ENCODE measurements around the gene MOV10. TPM values are rescaled to one million over a fixed set of nuclear protein-coding genes. Genes with fewer than 3 reads are reported as not detected.

Gene MOV10
- total and polyA plus RNA-seq, 2 of the 13 experiments (the other 11 are each of a cell fraction or from before 2014, with no cell fraction given), result 56.4 to 58.2 TPM

DNA sequence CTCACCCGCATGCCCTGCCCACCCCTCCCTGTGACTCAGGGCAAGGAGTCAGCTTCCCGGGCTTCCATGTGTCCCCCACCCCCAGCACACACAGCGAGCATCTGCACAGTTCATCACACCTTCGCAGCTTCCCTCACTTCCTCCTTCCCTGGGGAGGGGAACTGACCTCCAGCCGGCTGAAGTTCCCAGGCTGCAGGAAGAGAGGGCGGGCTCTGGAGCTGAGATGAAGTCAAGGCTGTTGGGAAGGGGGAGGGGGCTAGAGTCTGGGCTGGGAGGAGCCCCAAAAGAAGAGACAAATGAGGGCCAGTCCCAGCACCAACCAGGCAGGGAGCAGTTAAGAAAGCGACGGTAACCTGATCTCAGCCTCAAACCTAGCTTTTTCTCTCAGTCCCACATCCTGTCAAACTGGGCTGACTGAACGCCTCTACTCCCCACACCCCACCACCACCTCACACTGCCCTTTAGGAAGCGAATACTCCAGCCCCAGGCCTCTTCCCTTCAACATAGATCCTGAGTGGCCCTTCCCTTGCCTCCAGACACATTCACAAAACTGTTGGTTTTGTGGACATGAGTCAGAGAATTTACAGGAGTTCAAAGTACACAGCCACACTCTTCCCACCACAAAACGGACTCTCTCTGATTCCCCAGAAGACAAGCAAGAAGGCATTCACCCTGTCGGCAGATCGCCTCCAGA, 30.6 kb downstream of the MOV10 start (continued):
- no peak for TF ChIP-seq ZNF605 (CRISPR knock-in tag; IDR thresholded peaks at IDR 0.05)
- no peak for TF ChIP-seq CREB1 (IDR thresholded peaks at IDR 0.05)
- TF ChIP-seq CREB1 (CRISPR knock-in tag; IDR thresholded peaks at IDR 0.05), result no peak
- no peak for TF ChIP-seq MZF1 (CRISPR knock-in tag; IDR thresholded peaks at IDR 0.05; ENCODE audit: borderline replicate concordance)
- TF ChIP-seq, protein P1, sequence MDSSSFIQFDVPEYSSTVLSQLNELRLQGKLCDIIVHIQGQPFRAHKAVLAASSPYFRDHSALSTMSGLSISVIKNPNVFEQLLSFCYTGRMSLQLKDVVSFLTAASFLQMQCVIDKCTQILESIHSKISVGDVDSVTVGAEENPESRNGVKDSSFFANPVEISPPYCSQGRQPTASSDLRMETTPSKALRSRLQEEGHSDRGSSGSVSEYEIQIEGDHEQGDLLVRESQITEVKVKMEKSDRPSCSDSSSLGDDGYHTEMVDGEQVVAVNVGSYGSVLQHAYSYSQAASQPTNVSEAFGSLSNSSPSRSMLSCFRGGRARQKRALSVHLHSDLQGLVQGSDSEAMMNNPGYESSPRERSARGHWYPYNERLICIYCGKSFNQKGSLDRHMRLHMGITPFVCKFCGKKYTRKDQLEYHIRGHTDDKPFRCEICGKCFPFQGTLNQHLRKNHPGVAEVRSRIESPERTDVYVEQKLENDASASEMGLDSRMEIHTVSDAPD (CRISPR knock-in tag; IDR thresholded peaks at IDR 0.05), result no peak
- no peak for TF ChIP-seq SRSF9 (IDR thresholded peaks at IDR 0.05; ENCODE audit: borderline replicate concordance, insufficient read depth, low read depth, low read length, poor library complexity, severe bottlenecking)
- TF ChIP-seq MAFF (IDR thresholded peaks at IDR 0.05; ENCODE audit: low read depth, low read length), result no peak
- no peak for TF ChIP-seq SMARCC2 (IDR thresholded peaks at IDR 0.05)
- TF ChIP-seq NCOR1 (IDR thresholded peaks at IDR 0.05; ENCODE audit: borderline replicate concordance, low read length), result peak; percentile 43; the same call in 1 of the 2 replicates
- TF ChIP-seq ZNF572 (CRISPR knock-in tag; IDR thresholded peaks at IDR 0.05), result no peak
- TF ChIP-seq ZBTB7A (CRISPR knock-in tag; IDR thresholded peaks at IDR 0.05), result 0 out of 2 replicates have a peak, but pooled peaks have one; percentile 54
- TF ChIP-seq SNAPC2 (CRISPR knock-in tag; IDR thresholded peaks at IDR 0.05), result no peak
- no peak for TF ChIP-seq NR2F1 (CRISPR knock-in tag; IDR thresholded peaks at IDR 0.05)
- TF ChIP-seq, protein P2, sequence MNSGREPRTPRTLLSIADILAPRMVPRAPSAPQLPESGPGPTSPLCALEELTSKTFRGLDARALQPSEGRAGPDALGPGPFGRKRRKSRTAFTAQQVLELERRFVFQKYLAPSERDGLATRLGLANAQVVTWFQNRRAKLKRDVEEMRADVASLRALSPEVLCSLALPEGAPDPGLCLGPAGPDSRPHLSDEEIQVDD (CRISPR knock-in tag; IDR thresholded peaks at IDR 0.05; ENCODE audit: borderline replicate concordance), result no peak
- TF ChIP-seq, protein P3, sequence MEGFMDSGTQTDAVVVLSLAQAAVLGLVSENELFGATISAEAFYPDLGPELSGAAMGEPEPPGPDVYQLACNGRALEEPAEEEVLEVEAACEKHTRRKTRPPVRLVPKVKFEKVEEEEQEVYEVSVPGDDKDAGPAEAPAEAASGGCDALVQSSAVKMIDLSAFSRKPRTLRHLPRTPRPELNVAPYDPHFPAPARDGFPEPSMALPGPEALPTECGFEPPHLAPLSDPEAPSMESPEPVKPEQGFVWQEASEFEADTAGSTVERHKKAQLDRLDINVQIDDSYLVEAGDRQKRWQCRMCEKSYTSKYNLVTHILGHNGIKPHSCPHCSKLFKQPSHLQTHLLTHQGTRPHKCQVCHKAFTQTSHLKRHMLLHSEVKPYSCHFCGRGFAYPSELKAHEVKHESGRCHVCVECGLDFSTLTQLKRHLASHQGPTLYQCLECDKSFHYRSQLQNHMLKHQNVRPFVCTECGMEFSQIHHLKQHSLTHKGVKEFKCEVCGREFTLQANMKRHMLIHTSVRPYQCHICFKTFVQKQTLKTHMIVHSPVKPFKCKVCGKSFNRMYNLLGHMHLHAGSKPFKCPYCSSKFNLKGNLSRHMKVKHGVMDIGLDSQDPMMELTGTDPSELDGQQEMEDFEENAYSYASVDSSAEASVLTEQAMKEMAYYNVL (CRISPR knock-in tag; IDR thresholded peaks at IDR 0.05; ENCODE audit: borderline replicate concordance), result 0 out of 2 replicates have a peak, but pooled peaks have one; percentile 34
- TF ChIP-seq, protein P4, sequence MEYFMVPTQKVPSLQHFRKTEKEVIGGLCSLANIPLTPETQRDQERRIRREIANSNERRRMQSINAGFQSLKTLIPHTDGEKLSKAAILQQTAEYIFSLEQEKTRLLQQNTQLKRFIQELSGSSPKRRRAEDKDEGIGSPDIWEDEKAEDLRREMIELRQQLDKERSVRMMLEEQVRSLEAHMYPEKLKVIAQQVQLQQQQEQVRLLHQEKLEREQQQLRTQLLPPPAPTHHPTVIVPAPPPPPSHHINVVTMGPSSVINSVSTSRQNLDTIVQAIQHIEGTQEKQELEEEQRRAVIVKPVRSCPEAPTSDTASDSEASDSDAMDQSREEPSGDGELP (IDR thresholded peaks at IDR 0.05; ENCODE audit: borderline replicate concordance, low read depth), result peak; percentile 29; the same call in 1 of the 2 replicates
- no peak for TF ChIP-seq KMT2A (CRISPR knock-in tag; IDR thresholded peaks at IDR 0.05)
- TF ChIP-seq, protein P5, sequence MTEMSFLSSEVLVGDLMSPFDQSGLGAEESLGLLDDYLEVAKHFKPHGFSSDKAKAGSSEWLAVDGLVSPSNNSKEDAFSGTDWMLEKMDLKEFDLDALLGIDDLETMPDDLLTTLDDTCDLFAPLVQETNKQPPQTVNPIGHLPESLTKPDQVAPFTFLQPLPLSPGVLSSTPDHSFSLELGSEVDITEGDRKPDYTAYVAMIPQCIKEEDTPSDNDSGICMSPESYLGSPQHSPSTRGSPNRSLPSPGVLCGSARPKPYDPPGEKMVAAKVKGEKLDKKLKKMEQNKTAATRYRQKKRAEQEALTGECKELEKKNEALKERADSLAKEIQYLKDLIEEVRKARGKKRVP (CRISPR knock-in tag; IDR thresholded peaks at IDR 0.05), result 0 out of 4 replicates have a peak, but pooled peaks of 1 of the 2 experiments have one; percentile 31
- TF ChIP-seq ZNF30 (CRISPR knock-in tag; IDR thresholded peaks at IDR 0.05), result no peak
- no peak for TF ChIP-seq ZBTB7B (CRISPR knock-in tag; IDR thresholded peaks at IDR 0.05)
- no peak for TF ChIP-seq ZNF879 (CRISPR knock-in tag; IDR thresholded peaks at IDR 0.05)
- 0 out of 2 replicates have a peak, but pooled peaks have one; percentile 45 for TF ChIP-seq ZNF460 (CRISPR knock-in tag; IDR thresholded peaks at IDR 0.05; ENCODE audit: borderline replicate concordance)
- no peak for TF ChIP-seq SKI (IDR thresholded peaks at IDR 0.05; ENCODE audit: partially characterized antibody)
- TF ChIP-seq SAP130 (CRISPR knock-in tag; IDR thresholded peaks at IDR 0.05; ENCODE audit: low read depth), result peak; percentile 79
- peak; percentile 44; the same call in 1 of the 2 replicates for TF ChIP-seq ZMYM4 (CRISPR knock-in tag; IDR thresholded peaks at IDR 0.05)
- 0 out of 2 replicates have a peak, but pooled peaks have one; percentile 6 for TF ChIP-seq ZFY (CRISPR knock-in tag; IDR thresholded peaks at IDR 0.05)
